ENCODE results near the gene IRF8.

GRCh38 chr16:85873153-85873552 lies 25.8 kb upstream of the IRF8 start:
- TF ChIP-seq CTCF (IDR thresholded peaks at IDR 0.05) = no peak
- no peak for TF ChIP-seq POLR2A (IDR thresholded peaks at IDR 0.05)
- TF ChIP-seq POLR2AphosphoS5 (IDR thresholded peaks at IDR 0.05) = no peak
